GM19023 (cell line): ENCODE results near the gene PPP1R15A.
A peak's percentile ranks its signal among the peaks of the same experiment; 100 is the strongest.
"Not testable (repeated sequence)": the region's sequence is repeated elsewhere in the genome, so short reads cannot be mapped to it uniquely, and the experiment has no call there.

Experiments
- ATAC-seq: cut with Tn5 transposase; IDR thresholded peaks from one replicate; pipeline ENCODE4 v1.9.1; 2021; ENCODE audit warnings: mild to moderate bottlenecking, moderate library complexity; ENCODE audit not compliant: unreplicated experiment

PPP1R15A gene

GRCh38 chr19:48879025-48879637, 6.9 kb downstream of the PPP1R15A start:
- ATAC-seq = no peak

DNA sequence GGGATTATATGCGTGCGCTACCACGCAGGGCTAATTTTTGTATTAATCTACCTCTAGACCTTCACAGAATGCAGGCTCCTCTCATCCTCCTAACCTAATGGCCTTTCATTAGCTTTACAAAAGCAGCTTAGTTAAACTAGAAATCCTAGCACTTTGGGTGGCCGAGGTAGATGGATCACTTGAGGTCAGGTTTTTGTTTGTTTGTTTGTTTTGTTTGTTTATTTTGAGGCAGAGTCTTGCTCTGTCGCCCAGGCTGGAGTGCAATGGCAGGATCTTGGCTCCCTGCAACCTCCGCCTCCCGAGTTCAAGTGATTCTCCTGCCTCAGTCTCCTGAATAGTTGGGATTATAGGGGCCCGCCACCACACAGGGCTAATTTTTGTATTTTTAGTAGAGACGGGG, 7.5 kb downstream of the PPP1R15A start:
- ATAC-seq = not testable (repeated sequence)

- ATAC-seq = no peak
These were observed 9.8 kb downstream of the PPP1R15A start for GRCh38 chr19:48881741-48882657.

DNA sequence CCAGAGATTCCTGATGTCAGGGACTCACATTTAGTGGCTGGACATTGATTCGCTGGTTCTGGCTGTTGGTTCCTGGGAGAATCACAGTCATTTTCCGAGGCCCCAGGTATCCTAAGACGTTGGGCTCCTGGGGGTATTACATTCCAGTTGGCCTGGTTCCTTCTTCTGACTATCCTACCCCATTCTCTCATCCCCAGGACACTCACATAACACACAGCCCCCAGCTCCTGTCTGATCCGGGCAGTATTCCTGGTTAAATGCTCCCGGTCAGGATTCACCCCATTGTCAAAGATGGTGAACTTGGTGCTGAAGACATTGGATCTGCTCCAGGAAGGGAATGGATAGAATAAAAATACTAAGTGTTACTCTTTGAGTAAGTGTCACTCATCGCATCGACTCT, 11.5 kb downstream of the PPP1R15A start:
- no peak for ATAC-seq

GRCh38 chr19:48887861-48888612, 15.8 kb downstream of the PPP1R15A start:
- ATAC-seq = no peak

DNA sequence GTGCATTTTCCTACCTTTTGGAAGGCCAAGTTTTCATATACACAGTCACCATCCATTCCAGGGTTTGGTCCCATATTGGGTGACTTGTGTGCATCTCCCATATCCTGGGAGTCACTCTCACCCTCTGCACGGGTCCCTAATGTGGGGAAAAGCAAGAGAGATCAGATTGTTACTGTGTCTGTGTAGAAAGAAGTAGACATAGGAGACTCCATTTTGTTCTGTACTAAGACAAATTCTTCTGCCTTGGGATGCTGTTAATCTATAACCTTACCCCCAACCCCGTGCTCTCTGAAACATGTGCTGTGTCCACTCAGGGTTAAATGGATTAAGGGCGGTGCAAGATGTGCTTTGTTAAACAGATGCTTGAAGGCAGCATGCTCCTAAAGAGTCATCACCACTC, 17.3 kb downstream of the PPP1R15A start:
- ATAC-seq = not testable (repeated sequence)

DNA sequence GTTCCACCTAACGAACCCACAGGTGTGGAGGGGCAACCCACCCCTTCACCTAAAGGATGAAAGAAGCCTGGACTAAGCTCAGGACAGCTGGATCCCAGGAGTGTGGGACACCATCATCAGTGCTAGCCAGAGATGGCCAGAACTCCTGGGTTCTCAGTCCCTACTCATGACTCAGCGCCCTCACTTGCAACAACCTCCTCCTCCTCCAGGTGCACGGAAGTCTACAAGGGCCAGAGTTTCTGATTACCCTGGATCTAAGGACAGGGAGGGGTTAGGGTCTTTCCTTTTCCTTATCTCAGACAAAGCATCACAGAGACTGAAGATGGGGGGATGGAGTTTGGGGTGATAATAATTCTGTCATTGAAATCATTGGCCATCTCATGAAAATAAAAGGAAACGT, 18.3 kb downstream of the PPP1R15A start:
- no peak for ATAC-seq

- no peak for ATAC-seq
These were observed 23.0 kb downstream of the PPP1R15A start for GRCh38 chr19:48895226-48895625.

- ATAC-seq = no peak
These were observed 24.0 kb downstream of the PPP1R15A start for GRCh38 chr19:48896191-48896720.

GRCh38 chr19:48897181-48897580, 25.0 kb downstream of the PPP1R15A start:
- ATAC-seq = no peak

DNA sequence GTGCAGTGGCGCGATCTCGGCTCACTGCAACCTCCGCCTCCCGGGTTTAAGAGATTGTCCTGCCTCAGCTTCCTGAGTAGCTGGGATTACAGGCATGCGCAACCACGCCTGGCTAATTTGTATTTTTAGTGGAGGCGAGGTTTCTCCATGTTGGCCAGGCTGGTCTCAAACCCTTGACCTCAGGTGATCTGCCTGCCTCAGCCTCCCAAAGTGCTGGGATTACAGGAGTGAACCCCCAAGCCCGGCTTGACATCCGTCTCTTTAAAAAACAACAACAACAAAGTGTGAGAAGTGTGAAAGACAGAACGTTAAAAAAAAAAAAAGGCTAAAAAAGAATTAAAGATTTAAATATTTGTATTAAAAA, 27.1 kb downstream of the PPP1R15A start:
- ATAC-seq = not testable (repeated sequence)

DNA sequence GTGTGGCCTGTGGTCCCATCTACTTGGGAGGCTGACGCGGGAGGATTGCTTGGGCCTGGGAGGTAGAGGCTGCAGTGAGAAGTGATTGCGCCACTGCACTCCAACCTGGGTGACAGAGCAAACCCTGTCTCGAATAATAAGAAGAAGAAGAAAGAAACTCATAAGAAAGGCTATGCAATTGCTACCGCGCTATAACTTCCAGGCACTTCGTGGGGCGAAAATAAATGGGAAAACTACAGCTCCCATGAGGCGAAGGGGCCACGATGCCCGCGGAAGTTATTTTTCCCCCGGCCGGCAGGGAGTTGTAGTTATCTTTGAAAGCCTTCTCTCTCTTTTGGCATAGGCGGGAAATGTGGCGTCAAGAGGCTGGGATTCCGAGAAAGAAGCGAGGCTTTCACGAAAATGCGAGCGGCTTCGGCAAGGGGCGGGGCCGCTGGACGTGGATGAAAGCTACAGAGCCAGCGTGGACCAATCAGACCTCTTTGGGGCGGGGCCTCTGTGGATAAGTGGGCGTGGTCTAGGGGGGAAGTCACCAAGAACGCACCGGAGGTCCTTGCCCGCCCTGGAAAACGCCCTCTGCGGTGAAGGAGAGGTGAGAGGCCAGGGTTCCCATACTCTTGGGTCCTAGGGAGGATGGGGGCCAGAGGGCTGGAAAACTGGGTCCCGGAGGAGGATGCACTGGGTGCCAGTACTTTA, 27.7 kb downstream of the PPP1R15A start, which contains the start of gene NUCB1:
Gene NUCB1 (plus strand): TSS at position 532 of the 696 bp plus-strand sequence. CDS start 485 bp downstream, outside the sequence.
- ATAC-seq = peak; percentile 86

DNA sequence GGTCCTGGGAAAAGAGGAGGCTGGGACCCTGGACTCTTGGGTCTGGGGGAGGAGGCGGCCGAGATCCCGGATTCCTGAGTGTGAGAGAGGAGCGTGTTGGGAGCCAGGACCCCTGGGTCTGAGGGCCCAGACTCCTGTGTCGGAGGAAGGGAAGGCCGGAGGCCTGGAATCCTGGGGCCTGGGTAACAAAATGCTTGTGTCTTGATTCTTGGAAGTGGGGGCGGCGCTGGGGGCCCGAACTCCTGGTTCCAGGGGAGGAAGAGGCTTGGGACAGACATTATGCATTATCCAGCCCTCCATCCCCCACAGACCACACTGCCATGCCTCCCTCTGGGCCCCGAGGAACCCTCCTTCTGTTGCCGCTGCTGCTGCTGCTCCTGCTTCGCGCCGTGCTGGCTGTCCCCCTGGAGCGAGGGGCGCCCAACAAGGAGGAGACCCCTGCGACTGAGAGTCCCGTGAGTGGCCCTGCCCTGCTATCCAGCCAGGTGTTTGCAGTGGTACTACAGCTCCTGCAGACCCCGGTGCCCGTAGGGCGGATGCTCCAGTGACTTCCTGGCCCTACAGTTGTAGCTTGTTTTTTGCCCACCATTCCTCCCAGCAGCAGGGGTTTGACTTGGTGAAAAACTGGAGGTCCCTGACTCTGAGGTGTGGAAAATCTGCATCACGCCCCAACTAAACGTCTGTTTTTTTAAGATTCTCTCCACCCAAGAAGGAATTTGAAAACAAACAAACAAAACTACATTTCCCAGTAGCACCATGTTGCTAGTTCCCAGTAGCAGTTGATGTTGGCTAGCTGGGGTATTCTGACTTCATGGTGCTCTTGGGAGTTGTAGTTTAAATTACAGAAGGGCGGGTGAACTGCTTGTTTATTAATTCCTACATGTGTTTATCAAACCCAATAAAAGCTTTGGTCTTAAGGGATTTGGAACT, 28.5 kb downstream of the PPP1R15A start:
- ATAC-seq = no peak

- ATAC-seq = not testable (repeated sequence)
These were observed 30.1 kb downstream of the PPP1R15A start for GRCh38 chr19:48902291-48902690.

GRCh38 chr19:48903788-48904187, 31.6 kb downstream of the PPP1R15A start:
- ATAC-seq = not testable (repeated sequence)

- no peak for ATAC-seq
These were observed 33.4 kb downstream of the PPP1R15A start for GRCh38 chr19:48905664-48906063.

GRCh38 chr19:48906324-48906723, 34.1 kb downstream of the PPP1R15A start:
- ATAC-seq = no peak

DNA sequence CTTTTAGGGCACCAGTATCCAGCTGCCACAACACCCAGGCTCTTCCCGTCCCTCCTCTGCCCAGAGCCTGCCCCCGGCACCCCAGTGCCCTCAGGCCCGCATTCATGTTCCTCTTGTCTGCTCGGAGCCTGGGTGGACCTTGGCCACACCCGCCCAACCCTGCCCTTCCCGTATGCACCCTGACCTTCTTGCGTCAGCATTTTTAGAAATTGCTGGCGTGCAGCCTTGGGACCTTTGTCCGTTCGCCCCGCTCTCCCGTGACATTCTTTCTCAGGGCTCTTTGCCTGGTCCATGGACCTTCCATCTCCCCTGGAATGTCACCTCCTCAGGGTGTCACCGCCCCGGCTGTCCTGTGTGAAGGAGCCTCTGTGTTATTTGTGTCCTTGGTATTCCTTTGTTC, 35.5 kb downstream of the PPP1R15A start:
- no peak for ATAC-seq

DNA sequence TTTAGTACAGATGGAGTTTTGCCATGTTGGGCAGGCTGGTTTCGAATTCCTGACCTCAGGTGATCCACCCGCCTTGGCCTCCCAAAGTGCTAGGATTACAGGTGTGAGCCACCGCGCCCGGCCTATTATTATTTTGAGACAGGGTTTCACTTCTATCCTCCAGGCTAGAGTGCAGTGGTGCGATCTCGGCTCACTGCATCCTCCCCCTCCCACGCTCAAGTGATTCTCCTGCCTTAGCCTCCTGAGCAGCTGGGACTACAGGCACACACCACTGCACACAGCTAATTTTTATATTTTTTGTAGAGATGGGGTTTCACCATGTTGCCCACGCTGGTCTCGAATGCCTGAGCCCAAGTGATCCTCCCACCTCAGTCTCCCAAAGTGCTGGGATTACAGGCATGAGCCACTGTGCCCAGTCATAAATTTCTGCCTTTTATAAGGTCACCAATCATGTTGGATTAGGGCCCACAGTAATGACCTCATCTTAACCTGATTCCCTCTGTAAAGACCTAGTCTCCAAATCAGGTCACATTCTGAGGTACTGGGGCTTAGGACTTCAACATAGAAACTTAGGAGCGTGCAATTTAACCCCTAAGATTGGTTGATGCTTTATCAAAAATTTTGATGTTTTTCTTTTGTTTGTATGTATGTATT, 37.3 kb downstream of the PPP1R15A start:
- not testable (repeated sequence) for ATAC-seq
